ENCODE measurements around the gene CDH8.

GRCh38 chr16:61798741-61799140 lies 237.5 kb downstream of the CDH8 start:
- TF ChIP-seq, protein P1, sequence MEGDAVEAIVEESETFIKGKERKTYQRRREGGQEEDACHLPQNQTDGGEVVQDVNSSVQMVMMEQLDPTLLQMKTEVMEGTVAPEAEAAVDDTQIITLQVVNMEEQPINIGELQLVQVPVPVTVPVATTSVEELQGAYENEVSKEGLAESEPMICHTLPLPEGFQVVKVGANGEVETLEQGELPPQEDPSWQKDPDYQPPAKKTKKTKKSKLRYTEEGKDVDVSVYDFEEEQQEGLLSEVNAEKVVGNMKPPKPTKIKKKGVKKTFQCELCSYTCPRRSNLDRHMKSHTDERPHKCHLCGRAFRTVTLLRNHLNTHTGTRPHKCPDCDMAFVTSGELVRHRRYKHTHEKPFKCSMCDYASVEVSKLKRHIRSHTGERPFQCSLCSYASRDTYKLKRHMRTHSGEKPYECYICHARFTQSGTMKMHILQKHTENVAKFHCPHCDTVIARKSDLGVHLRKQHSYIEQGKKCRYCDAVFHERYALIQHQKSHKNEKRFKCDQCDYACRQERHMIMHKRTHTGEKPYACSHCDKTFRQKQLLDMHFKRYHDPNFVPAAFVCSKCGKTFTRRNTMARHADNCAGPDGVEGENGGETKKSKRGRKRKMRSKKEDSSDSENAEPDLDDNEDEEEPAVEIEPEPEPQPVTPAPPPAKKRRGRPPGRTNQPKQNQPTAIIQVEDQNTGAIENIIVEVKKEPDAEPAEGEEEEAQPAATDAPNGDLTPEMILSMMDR (conservative IDR thresholded peaks at IDR 0.05 in 1 of 2, IDR thresholded peaks at IDR 0.05 in 1 of 2; ENCODE audit: low read depth in 1 of 2, low read length in 2 of 2): no peak
- TF ChIP-seq EZH2 (IDR thresholded peaks at IDR 0.05; ENCODE audit: low read length, missing control alignments): no peak
